Stimulated activated CD4-positive, alpha-beta T cell treated with anti-CD3 and anti-CD28 coated beads, Interleukin-12 subunit alpha, Interleukin-12 subunit beta, amount 100 ng/mL, for 24 hours (primary cell): Measurements from ENCODE around the gene PRKCSH.
A peak's percentile ranks its signal among the peaks of the same experiment; 100 is the strongest.
"Not testable (repeated sequence)": the region's sequence is repeated elsewhere in the genome, so short reads cannot be mapped to it uniquely, and the experiment has no call there.

Source experiments
- DNase-seq, 2 experiments: peaks; one replicate each; pipeline ENCODE4 v3.0.0-alpha.2; 2020; ENCODE audit warnings: low read depth in 2 of 2

Gene PRKCSH

GRCh38 chr19:11418549-11419506, 16.6 kb upstream of the PRKCSH start, which contains the start of gene RGL3:
TSS of gene RGL3 (minus strand) at chr19:11419314. CDS start at chr19:11419278, 36 bp downstream.
- DNase-seq = no peak

GRCh38 chr19:11420429-11421370, 14.7 kb upstream of the PRKCSH start:
- no peak for DNase-seq

GRCh38 chr19:11421371-11422098, 13.9 kb upstream of the PRKCSH start:
- no peak for DNase-seq

GRCh38 chr19:11422163-11423065, 13.0 kb upstream of the PRKCSH start:
- DNase-seq = peak; percentile 33 to 72

- DNase-seq = no peak
Measured at GRCh38 chr19:11423164-11423790, 12.2 kb upstream of the PRKCSH start.

GRCh38 chr19:11423791-11424181, 11.6 kb upstream of the PRKCSH start:
- DNase-seq = no peak

- no peak for DNase-seq
Measured at GRCh38 chr19:11425719-11426457, 9.5 kb upstream of the PRKCSH start.

GRCh38 chr19:11426656-11427055, 8.8 kb upstream of the PRKCSH start:
- DNase-seq = no peak

- not testable (repeated sequence) for DNase-seq
Measured at GRCh38 chr19:11433526-11433925, 1.9 kb upstream of the PRKCSH start.

- DNase-seq = no peak
Measured at GRCh38 chr19:11434703-11435056, 755 bp upstream of the PRKCSH start.

GRCh38 chr19:11435833-11436313, 438 bp downstream of the PRKCSH start:
- no peak for DNase-seq

- no peak for DNase-seq
Measured at GRCh38 chr19:11437955-11438354, 2.5 kb downstream of the PRKCSH start.

GRCh38 chr19:11444059-11444458, 8.6 kb downstream of the PRKCSH start:
- DNase-seq = no peak

GRCh38 chr19:11445141-11445540, 9.7 kb downstream of the PRKCSH start:
- DNase-seq = no peak

- DNase-seq = no peak
Measured at GRCh38 chr19:11446271-11446651, 10.8 kb downstream of the PRKCSH start.

GRCh38 chr19:11446652-11447301, 11.3 kb downstream of the PRKCSH start:
- no peak for DNase-seq

- no peak for DNase-seq
Measured at GRCh38 chr19:11447347-11448262, 12.2 kb downstream of the PRKCSH start.

GRCh38 chr19:11448410-11448809, 13.0 kb downstream of the PRKCSH start:
- no peak for DNase-seq
